Measurements from ENCODE around the gene ATP13A3. TPM values are rescaled to one million over a fixed set of nuclear protein-coding genes. Genes with fewer than 3 reads are reported as not detected.

The ATP13A3 gene
- total RNA-seq, 1 donor from 2014 or later, result 57.7 TPM

DNA sequence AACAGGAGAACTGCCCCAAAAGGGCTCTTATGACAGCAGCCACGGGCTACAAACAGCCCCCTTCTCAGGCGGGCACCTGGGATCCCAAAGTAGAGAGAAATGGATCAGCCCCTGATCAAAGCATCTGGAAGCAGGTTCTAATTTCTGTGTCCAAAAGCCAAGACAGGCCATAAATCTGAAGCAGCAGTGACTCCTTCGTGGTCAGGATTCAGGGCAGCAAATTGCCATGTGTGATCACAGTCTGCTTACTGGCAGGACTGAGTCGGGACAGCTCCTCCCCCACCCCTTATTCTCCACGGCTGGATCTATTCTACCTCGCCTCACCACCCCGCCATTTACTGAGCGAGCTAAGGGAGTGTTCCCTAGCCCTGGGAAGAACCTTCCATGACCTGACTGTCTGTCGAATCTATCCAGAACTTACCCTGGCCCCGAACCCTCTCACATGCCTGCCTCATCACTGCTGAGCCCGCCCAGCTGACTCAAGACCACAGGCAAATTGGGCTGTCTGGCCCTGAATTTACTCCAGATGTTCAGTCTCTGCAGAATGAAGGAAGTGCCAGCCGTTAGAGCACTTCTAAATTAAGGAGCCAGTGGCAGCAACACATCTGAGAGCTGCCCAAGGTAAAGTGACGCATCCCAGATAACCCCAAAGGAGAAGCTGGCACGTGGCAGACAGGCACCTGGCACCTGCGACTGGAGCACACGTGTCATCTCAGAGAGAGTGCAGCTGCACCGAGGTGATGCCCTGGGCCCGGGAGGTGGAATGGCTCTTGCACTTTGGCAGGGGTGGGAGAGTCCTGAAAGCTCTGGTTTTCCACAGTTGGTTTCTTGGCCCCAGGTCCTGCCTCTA, 118.6 kb downstream of the ATP13A3 start:
- no peak overlapping the region for H3K4me3 ChIP-seq
- peaks cover 29% of the 10 kb centered on the region for H3K4me1 ChIP-seq
- intact Hi-C loops (cut with DNase I), result no loop called here
- no peak for DNase-seq (ENCODE audit: extremely low spot score in 2 of 2)
- H3K9me3 ChIP-seq, result no peaks in the 10 kb centered on the region
- H3K27me3 ChIP-seq, result no peaks in the 10 kb centered on the region
- H3K36me3 ChIP-seq, result no peaks in the 10 kb centered on the region
- TF ChIP-seq, protein P1, sequence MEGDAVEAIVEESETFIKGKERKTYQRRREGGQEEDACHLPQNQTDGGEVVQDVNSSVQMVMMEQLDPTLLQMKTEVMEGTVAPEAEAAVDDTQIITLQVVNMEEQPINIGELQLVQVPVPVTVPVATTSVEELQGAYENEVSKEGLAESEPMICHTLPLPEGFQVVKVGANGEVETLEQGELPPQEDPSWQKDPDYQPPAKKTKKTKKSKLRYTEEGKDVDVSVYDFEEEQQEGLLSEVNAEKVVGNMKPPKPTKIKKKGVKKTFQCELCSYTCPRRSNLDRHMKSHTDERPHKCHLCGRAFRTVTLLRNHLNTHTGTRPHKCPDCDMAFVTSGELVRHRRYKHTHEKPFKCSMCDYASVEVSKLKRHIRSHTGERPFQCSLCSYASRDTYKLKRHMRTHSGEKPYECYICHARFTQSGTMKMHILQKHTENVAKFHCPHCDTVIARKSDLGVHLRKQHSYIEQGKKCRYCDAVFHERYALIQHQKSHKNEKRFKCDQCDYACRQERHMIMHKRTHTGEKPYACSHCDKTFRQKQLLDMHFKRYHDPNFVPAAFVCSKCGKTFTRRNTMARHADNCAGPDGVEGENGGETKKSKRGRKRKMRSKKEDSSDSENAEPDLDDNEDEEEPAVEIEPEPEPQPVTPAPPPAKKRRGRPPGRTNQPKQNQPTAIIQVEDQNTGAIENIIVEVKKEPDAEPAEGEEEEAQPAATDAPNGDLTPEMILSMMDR (IDR thresholded peaks at IDR 0.05), result no peak
- TF ChIP-seq POLR2AphosphoS5 (IDR thresholded peaks at IDR 0.05; ENCODE audit: insufficient read depth in 1 of 2, low read depth in 1 of 2) (no peak), POLR2A (IDR thresholded peaks at IDR 0.05) (no peak)
- no peak overlapping the region for H3K27ac ChIP-seq

DNA sequence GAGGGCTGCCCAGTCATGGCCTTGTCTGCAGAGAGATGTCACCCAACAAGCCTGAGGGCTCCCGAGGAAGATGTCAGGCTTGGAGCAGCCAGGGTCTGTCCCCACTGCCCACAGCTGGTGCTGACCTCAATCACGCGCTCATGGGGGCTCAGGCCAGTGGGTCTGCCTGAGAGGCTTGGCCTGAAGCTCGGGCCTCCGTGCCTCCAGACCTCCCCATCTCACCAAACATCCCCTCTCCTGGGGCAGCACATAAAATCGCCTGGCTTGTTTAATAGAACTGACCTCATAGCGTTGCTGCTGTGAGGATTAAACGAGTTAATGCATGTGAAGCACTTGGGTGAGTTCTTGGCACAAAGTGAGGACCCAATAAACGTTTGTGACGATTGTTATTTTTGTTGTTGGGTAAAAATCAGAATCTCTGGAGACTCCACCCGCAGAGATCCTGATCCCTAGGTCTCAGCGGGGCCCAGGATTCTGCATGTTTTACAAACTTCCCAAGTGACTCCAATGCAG, 120.8 kb downstream of the ATP13A3 start:
- no peaks in the 10 kb centered on the region for H3K27me3 ChIP-seq
- intact Hi-C loops (cut with DNase I), result no loop called here
- H3K27ac ChIP-seq, result no peak overlapping the region
- no peak overlapping the region for H3K4me3 ChIP-seq
- TF ChIP-seq POLR2A (IDR thresholded peaks at IDR 0.05) (no peak), POLR2AphosphoS5 (IDR thresholded peaks at IDR 0.05; ENCODE audit: insufficient read depth in 1 of 2, low read depth in 1 of 2) (no peak)
- DNase-seq (ENCODE audit: extremely low spot score in 2 of 2), result no peak
- no peaks in the 10 kb centered on the region for H3K9me3 ChIP-seq
- H3K4me1 ChIP-seq, result peaks cover 29% of the 10 kb centered on the region
- H3K36me3 ChIP-seq, result no peaks in the 10 kb centered on the region

DNA sequence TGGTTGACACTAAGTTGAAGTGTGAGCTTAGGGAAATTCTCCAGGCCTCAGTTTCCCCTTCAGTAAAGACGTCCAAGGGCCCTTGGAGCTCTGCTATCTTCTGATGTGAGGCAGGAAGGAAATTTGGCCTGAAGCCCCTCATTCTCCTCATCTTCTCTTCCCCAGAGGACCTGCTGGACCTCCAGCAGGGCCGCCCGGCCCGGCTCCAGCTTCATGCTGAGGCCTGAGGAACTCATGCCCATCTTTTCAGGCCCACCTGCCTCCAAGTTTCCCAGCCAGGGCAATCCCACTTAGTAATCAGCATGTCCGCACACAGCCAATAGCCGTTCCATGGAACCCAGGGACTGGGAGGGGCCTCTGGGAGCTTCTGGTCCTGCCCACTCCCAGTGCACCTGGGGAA, 121.3 kb downstream of the ATP13A3 start:
- Histone ChIP-seq H3K4me3 (no peak overlapping the region), H3K4me1 (peaks cover 29% of the 10 kb centered on the region), H3K36me3 (no peaks in the 10 kb centered on the region), H3K27me3 (no peaks in the 10 kb centered on the region), H3K27ac (no peak overlapping the region), H3K9me3 (no peaks in the 10 kb centered on the region)
- DNase-seq (ENCODE audit: extremely low spot score in 2 of 2), result no peak
- intact Hi-C loops (cut with DNase I), result no loop called here
- TF ChIP-seq POLR2A (IDR thresholded peaks at IDR 0.05) (no peak), POLR2AphosphoS5 (IDR thresholded peaks at IDR 0.05; ENCODE audit: insufficient read depth in 1 of 2, low read depth in 1 of 2) (no peak)
- TF ChIP-seq, protein P1 (IDR thresholded peaks at IDR 0.05), result no peak

DNA sequence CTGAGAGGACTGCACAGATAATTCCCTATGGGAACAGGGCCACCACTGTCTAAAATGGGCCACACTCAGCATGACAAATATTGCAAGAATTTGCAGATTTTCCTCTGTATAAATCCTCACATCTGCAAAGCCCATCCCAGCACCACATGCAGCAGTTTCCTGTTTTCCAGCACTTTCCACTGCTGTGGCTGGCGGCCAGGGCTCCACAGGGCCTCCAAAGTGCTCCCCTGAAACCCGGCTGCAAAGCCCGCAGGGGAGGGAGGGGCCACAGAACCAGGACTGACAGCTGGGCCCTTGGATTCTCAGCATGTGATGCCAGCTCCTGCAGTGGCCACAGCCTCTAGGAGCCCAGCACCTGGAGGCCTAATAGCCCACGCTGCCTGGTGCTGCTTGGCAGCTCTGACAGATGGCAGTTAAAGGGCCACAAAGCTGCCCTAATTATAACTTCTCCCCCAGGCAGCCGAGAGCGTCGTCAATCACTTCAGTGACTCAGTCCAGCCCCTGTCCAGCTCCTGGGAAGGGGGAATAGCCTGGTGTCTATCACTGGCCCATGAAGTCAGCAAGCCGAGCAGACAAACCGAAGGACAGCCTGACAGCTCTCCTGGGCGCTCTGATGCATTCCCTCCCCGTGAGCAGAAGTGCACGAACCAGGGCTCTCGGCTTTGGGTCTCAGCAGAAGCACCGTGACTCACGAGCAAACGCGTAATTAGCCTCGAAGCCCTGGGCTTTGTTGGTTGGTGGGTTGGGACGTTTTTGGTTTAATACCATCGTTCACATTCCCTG, 122.0 kb downstream of the ATP13A3 start:
- DNase-seq (ENCODE audit: extremely low spot score in 2 of 2), result no peak
- intact Hi-C loops (cut with DNase I), result no loop called here
- peak overlapping the region; percentile 39 for H3K27ac ChIP-seq

DNA sequence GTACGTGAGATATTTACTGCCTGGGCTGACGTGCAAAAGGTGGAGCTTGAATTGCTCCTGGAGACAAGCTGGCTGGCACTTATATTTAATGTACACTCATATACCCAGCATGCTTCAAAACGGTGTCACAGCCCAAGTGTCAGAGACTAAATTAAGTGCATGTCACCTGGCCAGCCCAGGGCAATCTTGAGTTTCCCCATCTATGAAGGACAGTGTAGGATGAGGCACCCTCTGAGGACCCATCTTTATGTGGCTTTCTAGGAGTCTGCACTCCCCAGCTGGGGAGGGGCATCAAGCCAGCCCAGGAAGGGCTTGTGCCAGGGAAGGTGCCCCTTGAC, 122.5 kb downstream of the ATP13A3 start:
- Histone ChIP-seq H3K4me1 (peaks cover 22% of the 10 kb centered on the region), H3K27ac (peak overlapping the region; percentile 39), H3K9me3 (no peaks in the 10 kb centered on the region), H3K4me3 (no peak overlapping the region), H3K27me3 (no peaks in the 10 kb centered on the region), H3K36me3 (no peaks in the 10 kb centered on the region)
- DNase-seq (ENCODE audit: extremely low spot score in 2 of 2), result no peak
- intact Hi-C loops (cut with DNase I), result no loop called here
- TF ChIP-seq POLR2AphosphoS5 (IDR thresholded peaks at IDR 0.05; ENCODE audit: insufficient read depth in 1 of 2, low read depth in 1 of 2) (no peak), POLR2A (IDR thresholded peaks at IDR 0.05) (no peak)
- TF ChIP-seq, protein P1 (IDR thresholded peaks at IDR 0.05), result no peak

More for the DNA sequence above, 122.0 kb downstream of the ATP13A3 start:
- Histone ChIP-seq H3K9me3 (no peaks in the 10 kb centered on the region), H3K36me3 (no peaks in the 10 kb centered on the region), H3K27me3 (no peaks in the 10 kb centered on the region), H3K4me1 (peaks cover 28% of the 10 kb centered on the region), H3K4me3 (no peak overlapping the region)
- TF ChIP-seq, protein P1 (IDR thresholded peaks at IDR 0.05), result no peak
- TF ChIP-seq POLR2A (IDR thresholded peaks at IDR 0.05), result no peak
- TF ChIP-seq POLR2AphosphoS5 (IDR thresholded peaks at IDR 0.05; ENCODE audit: insufficient read depth in 1 of 2, low read depth in 1 of 2), result no peak

All from vagina (tissue), 2 donors.